ENCODE measurements around the gene CSF3R. TPM values are rescaled to one million over a fixed set of nuclear protein-coding genes. Genes with fewer than 3 reads are reported as not detected.

The CSF3R gene
- total RNA-seq, 2 experiments from 2014 or later: not detected

DNA sequence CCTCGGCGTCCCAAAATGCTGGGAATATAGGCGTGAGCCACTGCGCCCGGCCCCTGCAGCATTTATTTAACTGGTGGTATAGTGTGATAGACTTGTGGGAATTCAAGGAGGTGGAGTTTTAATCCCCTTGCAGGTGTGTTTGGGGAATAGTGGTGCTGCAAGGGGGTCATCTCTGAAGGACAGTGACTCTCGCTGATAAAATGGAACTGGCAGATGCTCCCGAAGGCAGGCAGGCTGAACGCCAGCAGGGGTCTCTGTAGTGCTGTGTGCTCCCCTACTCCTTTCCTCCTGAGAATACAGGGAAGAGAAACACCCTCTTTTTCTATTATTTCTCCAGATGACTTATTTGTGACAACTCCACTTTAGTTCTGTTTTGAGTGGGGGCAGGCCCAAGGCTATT is 36.4 kb downstream of the CSF3R start:
- POLR2A ChIA-PET: no interaction called here

DNA sequence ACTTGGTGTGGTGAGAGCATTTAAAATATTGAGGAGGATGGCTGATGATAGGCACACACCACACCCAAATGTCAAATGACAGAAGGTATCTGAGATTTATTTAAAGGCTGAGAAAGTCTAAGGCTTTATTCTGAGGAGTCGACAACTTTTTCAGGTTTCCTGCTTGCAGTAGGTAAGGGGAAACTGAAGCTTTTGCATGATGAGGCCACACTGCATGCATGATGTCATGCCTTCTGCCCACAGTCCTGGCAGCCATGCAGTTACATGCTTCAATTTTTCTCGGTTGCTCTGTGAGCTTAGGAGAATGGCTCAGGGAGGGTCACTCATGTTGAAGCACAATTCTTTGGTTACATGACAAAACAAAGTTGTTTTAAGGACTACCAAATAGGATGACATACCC is 39.4 kb downstream of the CSF3R start:
- ChIA-PET CTCF (interaction anchor here (0.6 to 1.6 kb wide), 2 partner anchors 101 to 202 kb away, joined by 3 to 4 read pairs; no protein-coding TSS in a partner anchor), POLR2A (no interaction called here)

More for the DNA sequence above, 36.4 kb downstream of the CSF3R start:
- CTCF ChIA-PET: interaction anchor here (1.2 kb wide), 1 partner anchor 13 kb away, joined by 3 read pairs; no protein-coding TSS in a partner anchor

DNA sequence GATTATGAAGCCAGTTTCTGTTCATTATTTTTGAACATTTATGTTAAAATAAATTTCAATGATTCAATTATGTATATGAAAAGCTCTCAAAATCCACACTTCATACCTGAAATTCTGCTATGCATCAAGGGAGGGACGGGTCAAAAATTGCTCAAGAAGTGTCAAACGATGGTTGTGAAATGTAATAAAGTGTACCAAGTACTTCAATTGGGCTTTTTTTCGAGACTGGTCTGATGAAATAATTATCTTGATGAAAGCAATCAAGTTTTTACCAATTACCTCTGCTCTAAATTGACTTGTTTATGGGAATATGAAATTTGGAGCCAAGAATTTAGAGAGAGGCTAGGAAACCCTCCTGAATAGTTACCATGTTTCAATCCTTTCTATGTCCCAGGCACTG is 40.4 kb downstream of the CSF3R start:
- ChIA-PET CTCF (no interaction called here), POLR2A (no interaction called here)

DNA sequence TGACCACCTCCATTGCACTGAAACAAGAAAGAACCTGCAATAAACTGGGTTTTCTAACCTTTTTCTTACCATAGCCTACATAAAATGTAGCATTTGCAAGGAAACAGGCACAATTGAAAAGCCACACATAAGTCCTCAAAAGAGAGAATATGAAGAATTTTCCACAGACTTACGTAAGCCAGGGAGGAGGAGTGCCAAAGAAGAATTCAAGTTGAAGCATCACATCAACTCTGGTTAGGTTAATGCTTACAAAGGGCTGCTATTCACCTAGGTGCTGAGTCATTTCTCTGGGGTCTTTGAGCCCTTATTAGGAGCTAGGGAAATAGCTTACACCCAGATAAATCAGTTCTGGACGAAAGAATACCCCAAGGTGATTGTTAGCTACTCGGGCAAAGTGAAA is 42.1 kb downstream of the CSF3R start:
- CTCF ChIA-PET: no interaction called here
- POLR2A ChIA-PET: interaction anchor here (0.5 kb wide), 1 partner anchor 42 kb away, joined by 3 read pairs; no protein-coding TSS in a partner anchor

DNA sequence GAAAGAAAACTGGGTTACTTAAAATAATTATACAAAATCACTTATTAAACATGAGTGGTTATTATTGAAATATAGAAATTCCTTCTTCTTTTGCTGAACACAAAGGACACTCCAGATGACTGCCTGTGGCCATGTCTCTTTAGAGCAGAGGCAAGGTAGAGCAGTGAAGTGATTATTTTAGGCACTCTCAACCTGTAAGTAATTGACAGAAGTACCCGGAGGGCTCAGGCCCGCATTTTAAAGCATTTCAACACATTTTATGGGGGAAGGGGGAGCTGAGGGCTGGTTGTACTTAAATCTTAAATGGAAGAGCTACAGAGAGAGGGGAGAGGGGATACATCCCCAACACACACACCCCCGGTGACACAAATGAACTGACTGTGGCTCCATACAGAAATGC is 42.7 kb downstream of the CSF3R start:
- CTCF ChIA-PET: no interaction called here
- POLR2A ChIA-PET: no interaction called here

DNA sequence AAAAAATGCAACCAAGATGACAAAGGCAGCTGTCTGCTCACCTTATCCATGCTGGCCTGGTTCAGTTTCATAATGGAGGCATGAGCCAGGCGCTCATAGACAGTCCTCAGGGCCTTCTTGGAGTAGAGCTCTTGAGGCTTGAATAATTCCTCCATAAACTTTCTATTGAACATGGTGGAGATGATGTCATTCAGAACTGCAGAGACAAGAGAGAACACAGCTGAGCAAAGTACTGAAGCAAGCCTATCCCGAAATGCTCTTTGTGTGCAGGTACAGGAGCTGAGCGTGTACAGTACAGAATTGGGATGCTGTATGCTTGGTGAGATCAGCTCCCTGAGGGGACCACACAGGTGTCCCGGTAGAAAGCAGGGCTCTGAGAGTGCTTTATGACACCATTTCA is 44.0 kb downstream of the CSF3R start:
- ChIA-PET POLR2A (no interaction called here), CTCF (no interaction called here)

DNA sequence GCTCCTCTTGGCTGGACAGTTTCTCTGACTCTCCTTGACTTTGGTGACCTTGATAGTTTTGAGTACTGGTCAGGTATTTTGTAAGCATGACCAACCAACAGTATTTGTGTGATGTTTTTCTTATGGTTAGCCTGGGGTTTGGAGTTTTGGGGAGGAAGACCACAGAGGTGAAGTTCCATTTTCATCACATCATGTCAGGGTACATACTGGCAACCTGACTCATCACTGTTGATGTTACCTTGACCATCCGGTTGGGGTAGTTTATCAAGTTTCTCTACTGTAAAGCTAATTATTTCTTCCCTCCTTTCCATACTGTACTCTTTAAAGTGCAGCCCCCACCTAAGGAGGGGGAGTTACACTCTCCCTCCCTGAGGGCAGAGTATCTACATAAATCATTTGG is 45.9 kb downstream of the CSF3R start:
- ChIA-PET CTCF (interaction anchor here (0.6 kb wide), 1 partner anchor 326 kb away, joined by 4 read pairs; no protein-coding TSS in a partner anchor), POLR2A (no interaction called here)

DNA sequence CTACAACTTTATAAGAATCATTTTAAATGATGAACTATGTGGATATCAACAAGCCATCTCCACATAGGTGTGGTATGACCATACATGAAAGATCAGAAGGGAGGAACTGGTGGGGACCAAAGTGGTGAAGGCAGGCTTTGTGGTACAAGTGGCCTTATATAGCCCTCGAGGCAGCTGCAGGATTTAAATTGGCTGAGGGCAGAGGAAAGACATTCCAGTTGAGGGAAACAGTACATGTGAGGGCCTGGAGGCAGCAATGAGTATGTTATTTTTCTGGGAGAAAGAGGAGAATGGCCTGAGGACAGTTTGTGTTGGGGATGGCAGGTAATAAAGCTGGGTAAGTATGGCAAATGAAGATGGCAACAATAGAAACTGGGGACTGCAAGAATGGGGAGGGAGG is 49.6 kb downstream of the CSF3R start:
- POLR2A ChIA-PET: no interaction called here
- CTCF ChIA-PET: no interaction called here

DNA sequence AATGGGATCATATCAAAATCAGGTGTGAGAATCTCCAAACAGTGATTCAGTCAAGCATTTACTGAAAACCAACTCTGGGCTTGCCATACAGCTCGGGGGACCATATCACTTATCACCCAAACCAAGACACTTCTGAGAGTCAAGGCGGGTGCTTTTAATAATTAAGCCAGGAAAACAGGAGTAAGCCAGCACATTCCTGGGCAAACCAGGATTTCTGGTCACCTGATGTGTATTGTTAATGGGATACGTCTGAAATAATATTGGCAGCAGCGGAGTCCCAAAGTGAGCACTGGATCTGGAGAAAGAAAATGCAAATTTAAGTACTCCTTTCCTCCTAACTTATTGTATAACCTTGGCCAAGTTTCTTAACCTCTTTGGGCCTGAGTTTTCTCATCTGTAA is 50.1 kb downstream of the CSF3R start:
- ChIA-PET CTCF (no interaction called here), POLR2A (no interaction called here)

DNA sequence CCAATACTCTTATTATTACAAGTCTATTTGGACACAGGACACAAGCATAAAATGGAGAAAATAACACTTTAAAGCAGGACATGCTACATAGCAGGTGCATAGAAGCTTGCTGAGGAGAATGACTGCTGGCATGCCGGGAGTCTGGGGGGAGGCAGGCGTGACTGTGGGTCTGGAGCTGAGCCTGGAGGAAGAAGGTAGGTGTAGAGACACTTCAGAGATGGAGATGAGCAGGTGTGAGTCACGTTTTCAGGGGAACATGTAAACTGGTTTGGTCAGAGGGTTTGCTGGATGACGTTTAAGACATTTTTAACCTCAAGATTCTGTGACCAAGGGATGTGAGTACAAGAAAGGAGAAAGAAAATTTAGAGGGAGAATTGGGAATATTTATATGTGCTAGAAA is 56.9 kb downstream of the CSF3R start:
- POLR2A ChIA-PET: no interaction called here
- CTCF ChIA-PET: interaction anchor here (0.7 kb wide), 1 partner anchor 1396 kb away, joined by 5 read pairs; no protein-coding TSS in a partner anchor

DNA sequence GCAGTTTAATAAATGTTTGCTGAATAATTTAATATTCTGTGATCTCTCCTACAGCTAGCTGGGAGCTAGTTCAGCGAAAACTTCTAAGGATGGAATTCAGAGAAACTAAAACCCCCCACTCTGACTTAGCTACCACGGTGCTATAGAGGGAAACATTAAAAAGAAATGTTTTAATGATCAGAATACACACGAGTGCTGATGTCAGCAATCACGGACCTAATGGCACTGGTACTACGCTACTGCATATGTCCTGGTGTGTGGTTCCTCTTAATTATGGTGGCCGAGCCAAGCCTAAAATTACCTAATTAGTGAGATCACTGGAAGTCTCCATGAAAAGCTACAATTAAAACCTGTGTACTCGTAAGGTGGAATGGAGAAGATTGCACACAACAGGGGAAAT is 61.1 kb downstream of the CSF3R start:
- POLR2A ChIA-PET: no interaction called here
- CTCF ChIA-PET: interaction anchor here (0.6 to 1.6 kb wide), 4 partner anchors 76 to 278 kb away, joined by 3 to 11 read pairs (median 3); no protein-coding TSS in a partner anchor

DNA sequence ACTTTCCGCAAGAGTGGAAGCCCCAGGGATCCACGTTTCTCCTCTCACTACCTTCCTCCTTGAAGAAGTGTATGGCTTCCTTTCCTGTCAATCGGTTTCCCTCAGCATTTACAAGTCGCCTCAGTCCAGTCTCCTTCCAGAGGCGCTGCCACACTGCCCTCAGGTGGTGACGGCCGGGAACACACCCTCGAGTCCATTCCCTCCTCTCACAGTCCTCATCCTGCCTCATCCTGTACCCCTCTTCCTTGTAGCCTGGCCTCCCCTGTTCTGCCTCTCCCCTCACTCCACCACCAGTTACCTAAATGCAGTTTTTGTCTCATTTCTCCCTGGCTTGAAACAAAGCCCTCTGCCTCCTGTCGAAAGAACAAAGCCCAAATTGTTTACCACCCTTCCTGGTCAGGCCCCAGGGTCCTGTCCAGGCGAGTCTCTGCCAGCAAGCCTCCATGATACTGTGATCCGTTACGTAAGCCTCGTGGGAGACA is 61.8 kb downstream of the CSF3R start:
- ChIA-PET POLR2A (no interaction called here), CTCF (interaction anchor here (1.0 to 1.4 kb wide), 2 partner anchors 75 to 76 kb away, joined by 3 to 4 read pairs; no protein-coding TSS in a partner anchor)

DNA sequence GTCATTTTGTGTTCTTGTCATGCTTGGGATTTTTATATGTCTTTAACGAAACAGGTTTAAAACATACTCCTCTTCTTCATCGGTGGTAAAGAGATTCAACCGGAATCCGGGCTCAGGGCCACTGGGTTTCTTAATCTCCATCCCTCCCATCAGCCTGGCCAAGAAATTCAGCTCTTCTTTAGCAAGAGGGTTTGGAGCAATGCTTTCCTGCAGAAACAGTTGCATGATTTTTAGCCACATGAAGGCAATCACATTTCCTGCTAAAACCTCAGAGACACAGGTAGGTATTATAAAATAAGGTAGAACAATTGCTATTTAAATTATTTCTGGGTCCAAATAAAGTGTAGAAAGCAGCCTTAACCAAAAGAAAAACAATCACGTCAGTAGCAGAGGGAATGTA is 62.3 kb downstream of the CSF3R start:
- ChIA-PET CTCF (interaction anchor here (0.5 to 1.9 kb wide), 8 partner anchors 22 to 271 kb away, joined by 3 to 7 read pairs (median 4); partner anchors contain the start of genes EVA1B, LSM10, SH3D21 and TRAPPC3), POLR2A (interaction anchor here (0.5 kb wide), 1 partner anchor 20 kb away, joined by 3 read pairs; no protein-coding TSS in a partner anchor)

DNA sequence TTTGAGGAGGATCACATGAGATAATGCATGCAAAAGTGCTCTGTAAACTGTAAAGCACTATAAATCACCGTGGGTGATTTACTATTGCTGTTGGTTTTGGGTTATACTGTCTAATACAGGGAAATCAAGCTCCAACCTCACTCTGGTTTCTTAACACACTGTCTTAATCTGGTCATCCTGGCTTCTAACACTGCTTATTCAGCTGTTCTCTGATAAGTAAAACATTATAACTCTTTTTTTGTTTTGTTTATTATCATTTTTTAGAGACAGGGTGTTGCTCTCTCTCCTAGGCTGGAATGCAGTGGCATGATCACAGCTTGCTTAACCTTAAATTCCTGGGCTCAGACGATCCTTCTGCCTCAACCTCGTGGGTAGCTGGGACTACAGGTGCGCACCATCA is 63.1 kb downstream of the CSF3R start:
- ChIA-PET CTCF (interaction anchor here (0.7 to 1.9 kb wide), 8 partner anchors 39 to 270 kb away, joined by 3 to 7 read pairs (median 4); partner anchors contain the start of genes EVA1B, SH3D21 and TRAPPC3), POLR2A (no interaction called here)

DNA sequence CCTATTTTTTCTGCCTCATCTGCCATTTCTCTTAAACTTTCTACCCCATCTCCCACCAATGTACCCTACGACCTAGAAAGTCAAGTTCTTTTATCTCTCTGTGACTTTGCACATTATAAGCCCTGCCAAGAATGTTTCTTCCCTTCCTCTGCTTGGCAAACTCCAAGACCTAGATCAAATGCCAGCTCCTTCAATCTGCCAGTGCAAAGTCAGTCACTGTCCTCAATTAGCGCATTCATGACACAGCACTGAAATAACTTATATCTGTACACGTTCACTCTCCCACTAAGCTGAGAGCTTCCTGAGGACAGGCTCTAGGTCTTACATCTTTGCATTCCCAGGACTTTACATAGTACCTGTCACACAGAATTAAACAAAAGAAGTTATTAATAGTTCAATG is 63.6 kb downstream of the CSF3R start:
- CTCF ChIA-PET: interaction anchor here (0.7 to 1.9 kb wide), 6 partner anchors 39 to 270 kb away, joined by 3 to 7 read pairs (median 4); partner anchors contain the start of genes EVA1B, SH3D21 and TRAPPC3
- POLR2A ChIA-PET: no interaction called here

DNA sequence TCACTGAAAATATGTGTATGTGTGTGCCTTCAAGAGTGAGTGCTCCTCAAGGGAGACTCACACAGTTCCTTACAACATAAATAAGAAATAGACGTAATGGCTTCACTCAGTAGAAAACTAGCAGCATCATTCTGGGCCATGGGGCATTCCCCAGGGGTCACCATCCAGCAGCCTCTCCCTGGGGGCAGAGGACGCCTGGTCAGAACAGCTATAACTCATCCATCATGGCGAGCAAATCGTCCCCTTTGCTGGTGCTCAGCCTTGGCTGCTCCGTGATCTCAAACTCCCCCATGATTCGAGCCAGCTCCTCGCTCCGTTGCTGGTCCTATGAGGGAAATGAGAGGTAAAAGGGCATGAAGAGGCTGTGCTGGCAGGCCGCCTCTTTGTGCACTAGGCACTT is 64.8 kb downstream of the CSF3R start:
- ChIA-PET CTCF (interaction anchor here (0.7 kb wide), 1 partner anchor 72 kb away, joined by 3 read pairs; no protein-coding TSS in a partner anchor), POLR2A (no interaction called here)

Other genes with a start within 250 kb of the CSF3R start
- 1 to 10 TPM; 6.7 to 6.9 TPM for gene SH3D21, start 176.5 kb downstream of the CSF3R start, total RNA-seq
- 10 to 100 TPM; 13.9 to 14.2 TPM for gene EVA1B, start 159.3 kb downstream of the CSF3R start, total RNA-seq
- 10 to 100 TPM; 59.9 to 60.4 TPM for gene STK40, start 97.0 kb downstream of the CSF3R start, total RNA-seq
- 10 to 100 TPM; 75.7 to 81.0 TPM for gene LSM10, start 85.0 kb downstream of the CSF3R start, total RNA-seq
- 1 to 10 TPM; 2.3 to 2.7 TPM for gene OSCP1, start 32.5 kb downstream of the CSF3R start, total RNA-seq
- gene MRPS15, start 18.5 kb downstream of the CSF3R start, total RNA-seq: 100 to 1,000 TPM; 134 to 144 TPM